Activated naive CD4-positive, alpha-beta T cell treated with Interleukin-2 at 50 U/mL for 16 hours (primary cell): ENCODE results near the gene BHLHE23.

Experiments
- DNase-seq: peaks from one replicate; pipeline ENCODE4 v3.0.0-alpha.2; 2020

Gene BHLHE23

DNA sequence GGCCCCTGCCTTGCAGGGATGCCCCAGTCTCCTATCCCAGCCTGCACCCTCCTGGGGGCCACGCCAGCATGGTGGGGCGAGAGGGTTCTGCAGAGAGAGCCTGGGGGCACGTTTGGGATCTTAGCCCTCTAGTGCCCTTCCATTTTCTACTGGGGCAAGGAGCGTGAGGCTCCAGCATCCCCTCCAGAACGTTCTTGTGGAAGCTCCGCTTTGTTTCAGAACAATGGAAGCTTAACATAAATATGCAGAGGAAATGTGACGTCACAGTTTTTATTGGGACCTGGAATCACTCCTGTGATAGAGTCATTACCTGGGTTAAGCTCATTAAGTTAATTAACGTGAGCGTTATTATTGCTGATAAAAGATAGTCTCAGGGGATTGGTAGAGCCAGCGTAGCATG, 19.6 kb downstream of the BHLHE23 start:
- no peak for DNase-seq

DNA sequence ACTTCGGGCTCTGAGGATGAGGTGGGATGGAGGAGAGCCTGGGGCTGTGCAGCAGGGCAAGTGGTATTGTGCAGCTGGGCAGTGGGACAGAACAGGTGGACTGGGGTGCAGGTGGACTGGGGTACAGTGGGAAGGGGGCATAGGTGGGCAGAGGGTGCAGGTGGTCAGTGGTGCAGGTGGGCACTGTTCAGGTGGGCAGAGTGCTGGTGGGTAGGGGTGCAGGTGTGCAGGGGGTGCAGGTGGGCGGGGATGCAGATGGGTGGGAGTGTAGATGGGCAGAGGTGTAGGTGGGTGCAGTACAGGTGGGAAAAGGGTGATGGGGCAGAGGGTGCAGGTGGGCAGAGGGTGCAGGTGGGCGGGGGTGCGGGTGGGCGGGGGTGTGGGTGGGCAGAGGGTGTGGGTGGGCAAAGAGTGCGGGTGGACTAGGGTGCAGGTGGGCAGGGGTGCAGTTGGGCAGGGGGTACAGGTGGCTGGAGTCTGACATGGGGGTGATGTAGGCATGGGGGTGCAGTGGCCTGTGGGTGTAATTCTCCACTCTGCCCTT, 20.4 kb downstream of the BHLHE23 start:
- no peak for DNase-seq

DNA sequence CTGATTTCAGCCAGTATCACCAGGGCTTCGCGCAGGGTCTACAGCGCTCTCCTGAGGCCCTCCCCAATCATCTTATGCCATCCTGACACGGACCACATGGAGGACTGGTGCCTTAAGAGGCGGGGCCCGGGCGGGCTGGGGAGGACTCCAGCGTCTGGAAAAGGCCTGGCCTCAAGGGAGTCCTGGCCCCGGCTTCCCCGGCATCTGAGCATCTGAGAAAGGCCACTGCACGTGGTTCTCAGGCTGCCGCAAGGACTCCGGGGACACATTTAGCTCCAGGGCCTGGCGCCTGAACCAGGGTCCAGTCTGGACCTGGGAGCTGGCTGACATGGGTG, 21.4 kb downstream of the BHLHE23 start:
- no peak for DNase-seq

GRCh38 chr20:62984666-62985443, 21.9 kb downstream of the BHLHE23 start:
- no peak for DNase-seq

DNA sequence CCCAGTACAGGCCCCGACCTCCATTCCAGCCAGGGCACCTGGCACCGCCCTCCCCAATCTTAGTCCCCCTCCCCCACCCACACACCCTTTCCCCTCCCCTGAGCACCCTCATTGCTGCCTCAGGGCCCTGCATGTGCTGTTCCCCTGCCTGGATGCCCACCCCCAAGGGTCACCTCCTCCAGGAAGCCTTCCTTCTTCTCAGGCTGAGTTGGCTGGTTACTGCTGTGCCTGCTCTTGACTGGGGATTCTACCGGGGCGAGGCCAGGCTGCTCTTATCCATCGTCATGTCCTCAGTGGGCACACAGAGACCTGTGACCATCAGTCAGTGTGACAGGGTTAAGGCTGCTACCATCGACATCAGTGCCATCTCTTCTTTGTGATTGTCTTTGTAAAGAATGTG, 23.6 kb downstream of the BHLHE23 start:
- no peak for DNase-seq

- no peak for DNase-seq
These were observed 24.4 kb downstream of the BHLHE23 start for GRCh38 chr20:62982124-62983075.

GRCh38 chr20:62980970-62981369, 25.8 kb downstream of the BHLHE23 start:
- DNase-seq: peak; percentile 36

- no peak for DNase-seq
These were observed 26.3 kb downstream of the BHLHE23 start for GRCh38 chr20:62980380-62980960.

GRCh38 chr20:62979876-62980373, 26.8 kb downstream of the BHLHE23 start:
- DNase-seq: no peak

DNA sequence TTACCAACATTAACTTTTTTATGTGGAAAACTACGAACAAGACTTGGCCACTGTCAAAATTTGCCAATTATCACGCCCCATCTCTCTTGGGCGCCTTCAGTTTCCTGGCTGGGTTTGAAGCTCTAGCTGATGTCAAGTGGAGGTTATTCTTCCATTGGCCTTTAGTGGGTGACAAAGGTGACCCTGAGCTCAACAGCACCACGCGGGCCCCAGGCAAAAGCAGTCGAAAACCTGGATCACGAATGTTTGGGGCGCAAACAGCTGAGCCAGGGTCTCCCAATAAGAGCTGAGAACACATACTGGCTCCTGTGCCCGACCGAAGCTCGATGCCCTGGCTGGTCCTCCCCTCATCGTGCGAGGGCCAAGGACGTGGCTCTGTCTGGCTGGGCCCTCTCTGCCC, 27.5 kb downstream of the BHLHE23 start:
- no peak for DNase-seq

- DNase-seq: no peak
These were observed 28.2 kb downstream of the BHLHE23 start for GRCh38 chr20:62978561-62978943.

- DNase-seq: peak; percentile 84
These were observed 28.9 kb downstream of the BHLHE23 start for GRCh38 chr20:62977613-62978560.

DNA sequence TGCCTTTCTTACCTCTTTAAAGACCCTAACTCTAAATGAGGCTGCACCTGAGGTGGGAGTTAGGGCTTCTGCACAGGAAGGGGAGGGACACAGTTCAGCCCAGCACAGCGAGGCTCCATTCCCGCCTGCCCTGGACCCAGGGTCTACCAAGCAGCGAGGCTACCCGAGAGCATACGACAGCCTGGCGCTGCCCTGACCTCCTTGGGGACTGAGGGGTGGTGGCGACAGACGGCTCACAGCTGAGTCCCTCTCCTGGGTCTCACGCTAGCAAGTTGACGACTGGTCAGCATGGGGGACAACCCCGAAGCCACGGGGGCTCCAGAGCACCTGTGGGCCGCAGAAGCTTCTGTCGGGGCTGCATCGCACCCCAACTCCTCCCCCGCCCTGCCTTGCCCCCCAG, 29.9 kb downstream of the BHLHE23 start:
- DNase-seq: no peak

DNA sequence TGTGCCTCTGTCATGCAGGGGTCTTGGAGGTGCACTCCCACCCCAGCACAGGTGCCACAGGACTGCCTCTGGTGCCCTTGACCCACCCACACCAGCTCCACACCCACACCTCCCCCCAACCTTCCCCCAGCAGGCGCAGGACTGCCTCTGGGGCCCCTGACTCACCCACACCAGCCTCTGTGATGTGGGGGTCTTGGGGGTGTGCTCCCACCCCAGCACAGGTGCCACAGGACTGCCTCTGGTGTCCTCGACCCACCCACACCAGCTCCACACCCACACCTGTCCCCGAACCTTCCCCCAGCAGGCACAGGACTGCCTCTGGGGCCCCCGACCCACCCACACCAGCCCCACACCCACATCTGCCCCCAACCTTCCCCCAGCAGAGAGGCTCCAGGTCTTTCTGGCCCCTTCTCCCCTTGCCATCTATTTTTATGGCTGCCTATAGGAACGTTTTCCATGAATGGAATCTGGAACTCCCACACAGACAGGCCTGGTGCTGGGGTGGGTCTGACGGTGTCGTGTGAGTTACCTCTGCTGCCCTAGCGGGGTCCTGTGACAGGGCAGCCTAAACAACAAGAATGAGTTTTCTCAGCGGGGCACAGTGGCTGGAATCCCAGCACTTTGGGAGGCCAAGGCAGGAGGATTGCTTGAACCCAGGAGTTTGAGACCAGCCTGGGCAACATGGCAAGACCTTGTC, 30.8 kb downstream of the BHLHE23 start:
- DNase-seq: no peak

GRCh38 chr20:62975251-62975760, 31.5 kb downstream of the BHLHE23 start:
- DNase-seq: no peak

GRCh38 chr20:62972845-62973745, 33.7 kb downstream of the BHLHE23 start:
- no peak for DNase-seq

- DNase-seq: peak; percentile 87
These were observed 34.6 kb downstream of the BHLHE23 start for GRCh38 chr20:62971950-62972844.

DNA sequence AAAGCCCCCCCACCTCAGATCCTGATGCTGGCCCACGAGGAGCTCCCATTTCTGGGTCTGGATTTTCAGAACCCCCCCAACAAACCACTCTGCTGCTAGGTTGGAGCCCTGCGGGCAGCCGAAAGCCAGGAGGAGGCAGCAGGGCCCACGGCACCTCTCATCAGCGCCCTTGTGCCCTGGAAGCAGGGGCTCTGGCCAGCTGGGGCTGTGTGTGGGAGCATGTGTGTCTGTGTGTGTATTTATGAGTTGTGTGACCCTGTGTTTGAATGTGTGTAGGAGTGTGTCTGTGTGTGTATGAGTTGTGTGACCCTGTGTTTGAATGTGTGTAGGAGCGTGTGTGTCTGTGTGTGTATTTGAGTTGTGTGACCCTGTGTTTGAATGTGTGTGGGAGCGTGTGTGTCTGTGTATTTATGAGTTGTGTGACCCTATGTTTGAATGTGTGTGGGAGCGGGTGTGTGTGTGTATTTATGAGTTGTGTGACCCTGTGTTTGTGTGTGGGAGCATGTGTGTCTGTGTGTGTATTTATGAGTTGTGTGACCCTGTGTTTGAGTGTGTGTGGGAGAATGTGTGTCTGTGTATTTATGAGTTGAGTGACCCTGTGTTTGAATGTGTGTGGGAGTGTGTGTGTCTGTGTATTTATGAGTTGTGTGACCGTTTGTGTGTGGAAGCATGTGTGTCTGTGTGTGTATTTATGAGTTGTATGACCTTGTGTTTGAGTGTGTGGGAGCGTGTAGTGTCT, 35.4 kb downstream of the BHLHE23 start:
- DNase-seq: no peak
